ENCODE results near the gene SUFU.
A peak's percentile ranks its signal among the peaks of the same experiment; 100 is the strongest.

SUFU gene

DNA sequence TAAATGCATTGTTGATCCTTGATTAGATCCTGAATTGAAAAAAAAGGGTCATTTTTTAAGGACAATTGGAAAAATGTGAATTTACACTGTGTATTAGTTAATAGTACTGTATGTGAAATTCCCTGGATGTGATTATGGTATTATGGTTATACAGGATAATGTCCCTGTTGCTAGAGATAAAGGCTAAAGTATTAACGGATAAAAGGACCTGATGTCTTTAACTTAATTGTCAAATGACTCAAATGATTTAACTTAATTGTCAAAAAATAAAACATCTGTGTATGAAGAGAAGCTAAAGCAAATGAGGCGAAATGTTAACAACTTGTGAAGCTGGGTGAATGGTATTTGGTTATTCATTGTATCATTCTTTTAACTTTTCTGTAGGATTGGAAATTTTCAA is 48.8 kb downstream of the SUFU start:
- DNase-seq: no peak

DNA sequence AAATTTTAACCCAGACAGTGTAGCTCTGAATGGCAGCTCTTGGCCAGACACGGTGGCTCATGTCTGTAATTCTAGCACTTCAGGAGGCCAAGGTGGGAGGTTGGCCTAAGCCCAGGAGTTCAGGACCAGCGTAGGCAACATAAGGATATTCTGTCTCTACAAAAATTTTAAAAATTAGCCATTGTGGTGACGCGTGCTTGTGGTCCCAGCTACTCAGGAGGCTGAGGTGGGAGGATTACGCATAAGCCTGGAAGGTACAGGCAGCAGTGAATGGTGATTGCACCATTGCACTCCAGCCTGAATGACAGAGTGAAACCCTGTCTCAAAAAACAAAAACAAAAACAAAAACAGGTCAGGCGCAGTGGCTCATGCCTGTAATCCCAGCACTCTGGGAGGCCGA is 50.0 kb downstream of the SUFU start:
- DNase-seq: no peak

GRCh38 chr10:102554531-102554930 is 50.8 kb downstream of the SUFU start:
- DNase-seq: no peak

DNA sequence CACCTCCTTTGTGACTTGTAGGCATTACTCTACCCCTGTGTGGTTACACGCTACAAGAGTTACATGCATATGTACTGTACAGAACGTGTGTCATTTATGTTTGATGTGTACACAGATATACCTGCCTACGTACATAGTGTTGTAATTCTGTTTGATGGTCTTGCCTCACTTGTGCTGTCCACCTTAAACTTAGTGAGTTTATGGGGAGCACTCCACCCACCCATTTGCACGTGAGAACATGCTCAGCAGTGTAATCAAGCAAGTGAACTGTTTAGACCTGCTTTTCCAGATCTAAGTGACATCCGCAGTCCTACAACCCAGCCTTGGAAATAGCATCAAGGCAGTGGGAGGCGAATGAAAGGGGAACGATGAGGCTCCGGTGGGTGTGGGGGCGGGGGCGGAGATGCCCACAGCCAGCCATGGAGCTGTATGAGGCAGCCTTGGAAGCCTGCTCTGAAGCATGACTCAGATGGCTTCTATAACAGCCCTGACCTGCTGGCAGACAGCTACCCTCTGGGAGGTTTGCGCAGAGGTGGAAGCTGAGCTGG is 52.1 kb downstream of the SUFU start:
- DNase-seq: no peak

GRCh38 chr10:102557569-102557968 is 53.8 kb downstream of the SUFU start:
- no peak for DNase-seq

GRCh38 chr10:102559764-102560163 is 56.0 kb downstream of the SUFU start:
- DNase-seq: no peak

- no peak for DNase-seq
Observed at GRCh38 chr10:102564209-102564834, 60.5 kb downstream of the SUFU start.

DNA sequence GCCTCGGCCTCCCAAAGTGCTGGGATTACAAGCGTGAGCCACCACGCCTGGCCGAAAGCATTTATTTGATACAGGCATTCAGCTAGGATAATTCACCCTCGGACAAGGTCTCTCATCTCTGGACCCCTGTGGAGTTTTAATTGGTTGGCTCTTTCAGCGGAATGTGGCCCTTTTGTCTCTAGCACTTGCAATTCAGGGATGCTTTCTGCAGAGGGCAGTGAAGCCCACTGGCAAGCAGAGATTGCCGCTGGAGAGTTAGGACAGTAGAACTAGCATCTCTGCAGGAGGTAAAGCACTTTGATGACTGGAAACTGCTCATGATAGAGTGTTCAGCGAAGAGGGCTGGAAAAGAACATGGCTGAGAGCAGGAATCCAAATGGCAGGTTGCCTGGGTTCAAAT is 62.0 kb downstream of the SUFU start:
- DNase-seq: no peak

GRCh38 chr10:102578782-102579181 is 75.0 kb downstream of the SUFU start:
- no peak for DNase-seq

DNA sequence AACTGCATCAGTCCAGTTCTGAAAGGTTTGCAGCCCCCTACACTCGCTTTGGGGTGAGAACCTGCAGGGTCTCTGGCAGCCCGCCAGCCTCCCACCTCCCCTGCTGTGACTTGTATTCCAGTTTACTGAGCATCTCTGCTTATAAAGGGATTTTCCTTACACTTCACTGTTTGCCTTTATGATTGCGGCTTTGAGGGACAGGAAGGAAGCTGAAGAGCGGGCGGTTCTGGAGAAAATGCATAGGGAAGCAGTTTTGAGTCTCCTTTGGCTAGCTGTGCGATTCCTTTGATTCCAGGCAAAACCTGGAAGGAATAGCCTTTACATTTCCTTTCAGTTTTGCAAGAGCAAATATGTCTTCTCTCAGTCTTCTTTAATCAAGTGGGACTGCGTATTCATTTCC is 75.6 kb downstream of the SUFU start:
- no peak for DNase-seq

DNA sequence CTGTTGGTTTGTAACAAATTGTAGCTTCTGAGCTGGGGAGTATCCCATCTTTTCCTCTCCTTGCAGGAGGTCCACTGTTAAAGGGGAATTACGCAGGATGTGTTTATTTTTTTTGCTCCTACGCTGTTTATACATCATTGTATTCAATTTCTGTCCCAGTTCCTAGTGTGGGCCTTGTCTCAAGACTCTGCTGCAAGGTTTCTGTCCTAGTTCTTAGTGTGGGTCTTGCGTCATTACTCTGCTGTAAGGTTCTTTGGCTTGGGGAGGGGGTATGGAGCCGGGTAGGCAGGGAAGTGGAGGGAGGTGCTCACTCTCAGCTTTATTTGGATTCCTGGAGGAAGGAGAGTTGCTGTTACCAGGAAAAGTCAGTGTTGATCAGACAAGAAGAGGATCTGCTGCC is 76.5 kb downstream of the SUFU start:
- DNase-seq: no peak

DNA sequence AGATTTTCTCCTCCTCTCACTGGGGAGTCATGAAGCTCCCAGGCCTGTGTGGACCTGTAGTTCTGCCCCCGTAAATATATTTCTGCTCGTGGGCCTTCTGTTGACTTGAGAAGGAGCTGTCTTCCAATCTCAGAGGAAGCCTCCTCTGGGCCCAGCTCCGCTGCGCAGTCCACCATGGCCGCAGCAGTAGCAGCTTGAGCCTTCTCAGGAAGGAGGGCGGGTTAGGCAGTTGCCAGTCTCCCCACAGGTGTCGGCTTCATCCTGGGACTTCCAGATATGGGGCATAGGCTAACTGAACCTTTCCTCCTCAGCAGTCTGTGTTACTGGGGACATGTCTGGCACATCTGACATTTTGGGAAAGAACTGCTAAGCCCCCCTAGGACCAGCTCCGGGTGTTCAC is 77.6 kb downstream of the SUFU start:
- DNase-seq: no peak

GRCh38 chr10:102581981-102582580 is 78.3 kb downstream of the SUFU start:
- no peak for DNase-seq

- DNase-seq: peak; percentile 64
Observed at GRCh38 chr10:102583435-102584417, 80.0 kb downstream of the SUFU start.

- no peak for DNase-seq
Observed at GRCh38 chr10:102585026-102585425, 81.3 kb downstream of the SUFU start.

GRCh38 chr10:102586858-102587257 is 83.1 kb downstream of the SUFU start:
- DNase-seq: no peak

DNA sequence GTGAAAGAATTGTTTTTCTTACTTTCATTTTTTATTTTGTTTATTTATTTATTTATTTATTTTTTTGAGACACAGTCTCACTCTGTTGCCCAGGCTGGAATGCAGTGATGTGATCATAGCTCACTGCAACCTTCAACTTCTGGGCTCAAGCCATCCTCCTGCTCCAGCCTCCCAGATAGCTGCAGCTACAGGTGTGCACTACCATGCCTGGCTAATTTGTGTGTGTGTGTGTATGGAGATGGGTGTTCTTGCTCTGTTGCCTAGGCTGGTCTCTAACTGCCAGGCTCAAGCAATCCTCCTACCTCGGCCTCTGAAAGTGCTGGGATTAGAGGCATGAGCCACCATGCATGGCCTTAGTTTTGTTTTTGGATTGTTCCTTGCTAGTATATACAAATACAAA is 85.1 kb downstream of the SUFU start:
- DNase-seq: no peak

DNA sequence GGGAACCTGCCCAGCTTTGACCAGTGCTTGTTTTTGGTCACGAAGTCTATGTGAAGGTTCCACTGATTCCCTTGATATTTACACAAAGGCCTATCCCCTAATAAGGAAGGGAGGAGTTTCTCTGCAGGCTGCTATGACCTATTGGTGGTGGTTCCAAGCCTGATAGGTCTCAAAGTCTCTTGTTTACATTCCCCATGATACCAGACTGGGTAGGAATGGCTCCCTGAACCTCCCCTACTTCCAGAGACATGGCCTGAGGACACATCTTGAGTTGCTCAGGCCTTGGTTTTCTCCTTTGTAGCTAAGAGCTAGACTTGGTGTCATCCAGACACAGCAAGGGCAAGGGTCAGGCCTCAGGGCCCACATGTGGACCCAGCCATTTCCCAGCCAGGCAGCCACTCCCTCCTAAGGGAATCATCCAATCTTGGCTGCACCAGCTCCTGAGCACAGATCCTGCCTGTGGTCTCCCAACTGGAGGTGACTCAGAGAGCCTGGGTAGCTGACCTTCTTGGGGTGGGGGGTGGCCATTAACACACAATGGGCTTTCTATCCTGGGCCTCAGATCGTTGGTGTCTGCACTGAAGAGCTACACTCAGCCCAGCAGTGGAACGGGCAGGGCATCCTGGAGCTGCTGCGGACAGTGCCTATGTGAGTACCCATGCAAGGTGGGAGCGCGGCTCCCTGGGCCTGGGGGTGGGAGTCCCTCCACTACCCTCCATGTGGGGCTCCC is 89.5 kb downstream of the SUFU start:
- DNase-seq: no peak

DNA sequence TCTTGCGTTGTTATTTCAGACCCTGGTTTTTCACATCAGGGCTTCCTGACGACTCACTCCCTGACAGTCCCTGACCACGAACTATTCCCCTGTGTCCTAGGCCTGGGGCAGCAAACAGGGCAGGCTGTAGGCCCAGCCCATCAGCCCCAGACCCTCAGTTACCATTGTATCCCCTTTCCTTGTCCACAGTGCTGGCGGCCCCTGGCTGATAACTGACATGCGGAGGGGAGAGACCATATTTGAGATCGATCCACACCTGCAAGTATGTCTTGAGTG is 90.0 kb downstream of the SUFU start:
- no peak for DNase-seq

DNA sequence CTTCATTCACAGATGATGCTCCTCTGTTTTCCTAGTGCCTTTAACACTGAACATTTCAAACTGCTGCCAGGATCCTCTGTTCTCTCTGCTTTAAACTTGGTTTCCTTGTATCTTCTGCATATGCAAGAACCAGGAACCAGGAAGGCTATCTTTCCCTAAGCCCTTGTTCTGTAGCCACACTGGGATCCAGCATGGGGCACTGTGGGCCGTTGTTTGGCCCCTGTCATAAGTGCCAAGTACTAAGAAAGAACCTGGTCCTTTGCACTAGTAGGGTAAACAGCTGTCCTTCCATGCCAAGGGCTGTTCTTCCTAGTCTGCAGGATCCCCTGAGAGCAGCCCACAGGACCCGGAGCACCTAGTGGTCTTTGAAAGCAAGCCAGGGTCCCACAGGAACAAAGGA is 91.5 kb downstream of the SUFU start:
- DNase-seq: no peak

GRCh38 chr10:102595897-102596296 is 92.1 kb downstream of the SUFU start:
- no peak for DNase-seq

- no peak for DNase-seq
Observed at GRCh38 chr10:102596506-102596971, 92.8 kb downstream of the SUFU start.
